Measurements from ENCODE around the gene MMP24OS.

Gene MMP24OS
- 26.6 to 38.0 (median 37.6) reads per million in 3 donors for total RNA-seq

DNA sequence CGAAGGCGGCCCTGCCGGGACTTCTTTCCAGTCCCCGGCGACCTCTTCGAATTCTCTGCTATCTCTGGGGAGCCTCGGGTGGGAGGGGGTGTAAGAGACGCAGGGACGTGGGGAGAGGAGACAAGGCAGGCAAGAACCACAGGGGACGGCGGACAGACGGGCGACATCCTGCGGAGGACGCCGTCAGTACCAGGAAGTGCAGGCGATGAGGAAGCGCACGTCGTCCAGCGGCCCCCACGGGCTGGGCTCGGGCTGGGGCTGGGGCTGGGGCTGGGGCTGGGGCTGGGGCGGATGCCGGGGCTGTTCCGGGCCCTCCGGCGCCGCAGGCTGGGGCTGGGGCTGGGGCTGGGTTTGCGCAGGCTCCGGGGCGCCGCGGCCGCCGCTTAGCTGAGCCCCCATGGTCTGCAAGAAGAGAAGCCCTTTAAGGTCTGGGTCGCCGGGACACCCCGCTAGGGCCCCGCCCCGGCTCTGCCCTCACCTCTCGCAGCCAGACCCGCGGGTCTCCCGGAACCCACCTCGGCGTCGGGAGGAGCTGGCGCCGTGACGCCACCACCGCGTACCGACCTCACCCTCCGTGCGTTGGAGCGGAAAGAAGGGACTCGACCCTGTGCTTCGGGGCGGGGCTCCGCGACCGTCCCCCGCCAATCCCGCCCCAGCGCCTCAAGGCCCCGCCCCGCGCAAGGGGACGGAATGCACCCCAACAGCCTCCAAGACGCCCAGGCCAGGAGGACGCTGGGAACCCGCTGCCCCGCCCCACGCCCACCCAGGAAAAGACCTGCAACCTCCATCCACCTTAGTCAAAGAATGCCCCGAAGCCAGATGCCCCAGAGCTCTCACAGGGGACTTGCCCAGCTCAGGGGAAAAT, at the start of gene MMP24OS:
MMP24OS (minus strand) TSS at position 592 of the 865 bp plus-strand sequence; CDS start at position 399, 193 bp downstream.
- Histone ChIP-seq H3K4me1 (ENCODE audit: control insufficient read depth, insufficient read depth, low read length, poor library complexity, severe bottlenecking) (peaks cover 11% of the 10 kb centered on the region), H3K4me3 (ENCODE audit: insufficient read depth, low read depth, low read length, poor library complexity, severe bottlenecking) (peak within 1 kb of the TSS; percentile 64), H3K27me3 (replicated peaks; ENCODE audit: control insufficient read depth, insufficient read depth, low read length, poor library complexity, severe bottlenecking) (no peaks in the 10 kb centered on the region), H3K36me3 (ENCODE audit: control insufficient read depth, insufficient read depth, low read length) (peaks cover 20% of the 10 kb centered on the region), H3K9me3 (ENCODE audit: control insufficient read depth, low read length) (no peaks in the 10 kb centered on the region), H3K27ac (ENCODE audit: insufficient read depth, low read length, poor library complexity, severe bottlenecking) (peak within 1 kb of the TSS; percentile 83)
- DNase-seq: peak; percentile 82 to 86 (median 84)

- Histone ChIP-seq H3K4me3 (ENCODE audit: insufficient read depth, low read depth, low read length, poor library complexity, severe bottlenecking) (no peak overlapping the region), H3K27ac (ENCODE audit: insufficient read depth, low read length, poor library complexity, severe bottlenecking) (no peak overlapping the region)
Observed at GRCh38 chr20:35327074-35327976, 49.4 kb upstream of the MMP24OS start.

DNA sequence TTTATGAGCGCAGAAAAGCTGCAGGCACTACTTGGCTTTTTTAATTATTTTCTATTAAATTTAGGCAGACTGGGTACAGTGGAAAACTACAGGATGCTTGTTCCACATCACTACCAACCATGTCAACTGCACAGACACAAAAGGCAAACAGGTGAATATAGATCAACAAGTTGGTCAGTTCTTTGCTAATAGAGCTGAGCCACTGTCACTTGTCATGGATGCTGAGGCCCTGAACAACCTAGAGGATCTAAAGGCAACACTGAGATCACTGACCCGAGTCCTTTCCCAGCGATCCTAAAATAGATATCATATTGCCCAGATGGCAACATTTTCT, 48.8 kb upstream of the MMP24OS start:
- Histone ChIP-seq H3K9me3 (ENCODE audit: control insufficient read depth, low read length) (no peaks in the 10 kb centered on the region), H3K4me1 (ENCODE audit: control insufficient read depth, insufficient read depth, low read length, poor library complexity, severe bottlenecking) (no peaks in the 10 kb centered on the region), H3K4me3 (ENCODE audit: insufficient read depth, low read depth, low read length, poor library complexity, severe bottlenecking) (no peak overlapping the region), H3K27ac (ENCODE audit: insufficient read depth, low read length, poor library complexity, severe bottlenecking) (no peak overlapping the region), H3K27me3 (replicated peaks; ENCODE audit: control insufficient read depth, insufficient read depth, low read length, poor library complexity, severe bottlenecking) (no peaks in the 10 kb centered on the region), H3K36me3 (ENCODE audit: control insufficient read depth, insufficient read depth, low read length) (no peaks in the 10 kb centered on the region)
- no peak for DNase-seq

More at GRCh38 chr20:35327074-35327976, 49.4 kb upstream of the MMP24OS start:
- Histone ChIP-seq H3K36me3 (ENCODE audit: control insufficient read depth, insufficient read depth, low read length) (no peaks in the 10 kb centered on the region), H3K9me3 (ENCODE audit: control insufficient read depth, low read length) (no peaks in the 10 kb centered on the region), H3K27me3 (replicated peaks; ENCODE audit: control insufficient read depth, insufficient read depth, low read length, poor library complexity, severe bottlenecking) (no peaks in the 10 kb centered on the region), H3K4me1 (ENCODE audit: control insufficient read depth, insufficient read depth, low read length, poor library complexity, severe bottlenecking) (no peaks in the 10 kb centered on the region)
- DNase-seq: no peak

- Histone ChIP-seq H3K9me3 (ENCODE audit: control insufficient read depth, low read length) (no peaks in the 10 kb centered on the region), H3K27me3 (replicated peaks; ENCODE audit: control insufficient read depth, insufficient read depth, low read length, poor library complexity, severe bottlenecking) (no peaks in the 10 kb centered on the region), H3K4me3 (ENCODE audit: insufficient read depth, low read depth, low read length, poor library complexity, severe bottlenecking) (no peak overlapping the region), H3K27ac (ENCODE audit: insufficient read depth, low read length, poor library complexity, severe bottlenecking) (no peak overlapping the region), H3K36me3 (ENCODE audit: control insufficient read depth, insufficient read depth, low read length) (no peaks in the 10 kb centered on the region), H3K4me1 (ENCODE audit: control insufficient read depth, insufficient read depth, low read length, poor library complexity, severe bottlenecking) (no peaks in the 10 kb centered on the region)
- DNase-seq: no peak
Observed at GRCh38 chr20:35326021-35326739, 48.3 kb upstream of the MMP24OS start.

GRCh38 chr20:35325401-35325800, 47.5 kb upstream of the MMP24OS start:
- no peak for DNase-seq
- no peak overlapping the region for H3K27ac ChIP-seq (ENCODE audit: insufficient read depth, low read length, poor library complexity, severe bottlenecking)
- H3K36me3 ChIP-seq (ENCODE audit: control insufficient read depth, insufficient read depth, low read length): no peaks in the 10 kb centered on the region

DNA sequence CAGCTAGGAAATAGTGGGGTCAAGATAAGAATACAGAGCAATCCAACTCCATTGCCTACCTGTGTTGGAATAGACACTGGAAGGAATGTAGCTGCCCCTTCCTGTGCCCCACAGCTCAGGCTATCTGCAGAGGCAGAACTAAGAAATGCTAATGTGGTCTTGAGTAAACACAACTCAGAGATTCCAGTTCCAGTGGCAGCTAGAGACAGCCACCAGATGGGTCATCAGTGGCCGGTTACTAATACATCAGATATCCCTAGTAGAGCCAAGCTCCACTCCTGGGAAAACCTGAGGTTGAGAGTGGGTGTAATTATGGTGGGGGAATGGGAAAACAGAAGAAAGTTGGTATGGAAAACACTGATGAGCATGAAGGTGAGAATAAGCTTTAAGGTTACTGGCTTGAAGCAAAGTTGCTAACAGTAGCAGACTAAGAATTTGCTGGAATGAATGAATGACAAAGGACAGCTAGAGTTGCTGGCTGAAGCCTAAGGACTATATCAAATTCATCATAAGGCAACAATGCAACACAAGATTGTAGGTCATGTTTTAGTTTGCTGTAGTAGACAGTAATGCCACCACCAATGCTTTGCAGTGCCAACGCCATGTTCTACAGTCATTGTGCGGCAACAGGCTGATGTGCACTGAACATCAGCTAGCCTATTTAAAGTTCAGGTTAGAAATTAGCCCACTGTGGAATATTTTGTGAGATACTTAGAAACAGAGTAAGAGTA, 42.6 kb upstream of the MMP24OS start:
- H3K9me3 ChIP-seq (ENCODE audit: control insufficient read depth, low read length): no peaks in the 10 kb centered on the region
- no peaks in the 10 kb centered on the region for H3K4me1 ChIP-seq (ENCODE audit: control insufficient read depth, insufficient read depth, low read length, poor library complexity, severe bottlenecking)
- DNase-seq: no peak
- no peaks in the 10 kb centered on the region for H3K27me3 ChIP-seq (replicated peaks; ENCODE audit: control insufficient read depth, insufficient read depth, low read length, poor library complexity, severe bottlenecking)
- H3K4me3 ChIP-seq (ENCODE audit: insufficient read depth, low read depth, low read length, poor library complexity, severe bottlenecking): no peak overlapping the region
- H3K27ac ChIP-seq (ENCODE audit: insufficient read depth, low read length, poor library complexity, severe bottlenecking): no peak overlapping the region
- no peaks in the 10 kb centered on the region for H3K36me3 ChIP-seq (ENCODE audit: control insufficient read depth, insufficient read depth, low read length)

More at GRCh38 chr20:35325401-35325800, 47.5 kb upstream of the MMP24OS start:
- no peak overlapping the region for H3K4me3 ChIP-seq (ENCODE audit: insufficient read depth, low read depth, low read length, poor library complexity, severe bottlenecking)
- no peaks in the 10 kb centered on the region for H3K27me3 ChIP-seq (replicated peaks; ENCODE audit: control insufficient read depth, insufficient read depth, low read length, poor library complexity, severe bottlenecking)
- no peaks in the 10 kb centered on the region for H3K9me3 ChIP-seq (ENCODE audit: control insufficient read depth, low read length)
- H3K4me1 ChIP-seq (ENCODE audit: control insufficient read depth, insufficient read depth, low read length, poor library complexity, severe bottlenecking): no peaks in the 10 kb centered on the region

- H3K9me3 ChIP-seq (ENCODE audit: control insufficient read depth, low read length): no peaks in the 10 kb centered on the region
- no peak for DNase-seq
- no peak overlapping the region for H3K4me3 ChIP-seq (ENCODE audit: insufficient read depth, low read depth, low read length, poor library complexity, severe bottlenecking)
- no peaks in the 10 kb centered on the region for H3K4me1 ChIP-seq (ENCODE audit: control insufficient read depth, insufficient read depth, low read length, poor library complexity, severe bottlenecking)
- no peaks in the 10 kb centered on the region for H3K27me3 ChIP-seq (replicated peaks; ENCODE audit: control insufficient read depth, insufficient read depth, low read length, poor library complexity, severe bottlenecking)
- H3K36me3 ChIP-seq (ENCODE audit: control insufficient read depth, insufficient read depth, low read length): no peaks in the 10 kb centered on the region
- no peak overlapping the region for H3K27ac ChIP-seq (ENCODE audit: insufficient read depth, low read length, poor library complexity, severe bottlenecking)
Observed at GRCh38 chr20:35319871-35320197, 41.9 kb upstream of the MMP24OS start.

DNA sequence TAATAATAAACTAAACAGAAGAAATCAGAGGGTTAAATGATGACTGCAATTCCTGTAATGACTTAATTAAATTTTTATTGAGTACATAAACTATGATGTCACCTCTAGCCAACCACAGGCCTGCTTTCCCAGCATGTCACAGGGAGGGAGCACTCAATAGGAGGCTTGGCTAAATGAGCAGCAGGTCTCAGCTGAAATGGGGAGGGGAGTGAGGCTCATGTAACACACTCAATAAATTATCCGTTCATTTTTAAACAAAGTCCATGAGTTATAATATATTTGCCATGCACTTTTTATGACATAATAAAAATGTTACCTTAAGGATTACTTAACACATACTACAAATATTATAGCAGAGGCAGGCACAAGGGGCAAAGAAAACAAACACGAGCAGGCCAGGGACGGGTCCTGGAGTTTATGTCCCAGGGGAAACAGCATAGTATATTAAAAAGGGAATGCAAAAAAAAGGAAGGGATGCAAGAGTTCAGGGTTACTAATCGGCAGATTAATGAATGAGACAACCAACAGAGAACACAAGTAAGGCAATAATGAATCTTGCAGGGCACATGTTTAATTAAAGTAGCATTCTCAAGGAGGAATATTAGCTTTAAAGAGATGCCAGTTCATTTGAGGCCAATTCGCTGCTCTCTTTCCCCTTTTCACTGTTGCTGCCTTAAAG, 41.4 kb upstream of the MMP24OS start:
- Histone ChIP-seq H3K36me3 (ENCODE audit: control insufficient read depth, insufficient read depth, low read length) (no peaks in the 10 kb centered on the region), H3K4me3 (ENCODE audit: insufficient read depth, low read depth, low read length, poor library complexity, severe bottlenecking) (no peak overlapping the region), H3K27me3 (replicated peaks; ENCODE audit: control insufficient read depth, insufficient read depth, low read length, poor library complexity, severe bottlenecking) (no peaks in the 10 kb centered on the region), H3K9me3 (ENCODE audit: control insufficient read depth, low read length) (no peaks in the 10 kb centered on the region), H3K4me1 (ENCODE audit: control insufficient read depth, insufficient read depth, low read length, poor library complexity, severe bottlenecking) (no peaks in the 10 kb centered on the region), H3K27ac (ENCODE audit: insufficient read depth, low read length, poor library complexity, severe bottlenecking) (no peak overlapping the region)
- DNase-seq: no peak
